Dendritic cell treated with granulocyte-macrophage colony-stimulating factor and Interleukin-4, amounts not matched to agents 40 ng/mL and 50 ng/mL, for 4 days (primary cell): ENCODE results near the gene COG1.

Experiments
- H3K27ac Mint-ChIP-seq: one replicate; pipeline ENCODE4 v1.8.0; 2022; ENCODE audit warnings: mild to moderate bottlenecking, mixed read lengths
- H3K27me3 Mint-ChIP-seq: one replicate; pipeline ENCODE4 v1.8.0; 2022; ENCODE audit warnings: mild to moderate bottlenecking, mixed read lengths
- H3K36me3 Mint-ChIP-seq: one replicate; pipeline ENCODE4 v1.8.0; 2022; ENCODE audit warnings: low read depth, mixed read lengths
- H3K4me1 Mint-ChIP-seq: one replicate; pipeline ENCODE4 v1.8.0; 2022; ENCODE audit warnings: low read depth, mixed read lengths
- H3K4me3 Mint-ChIP-seq: one replicate; pipeline ENCODE4 v1.8.0; 2022; ENCODE audit warnings: mild to moderate bottlenecking, moderate library complexity, mixed read lengths
- H3K9me3 Mint-ChIP-seq: one replicate; pipeline ENCODE4 v1.8.0; 2022; ENCODE audit warnings: mixed read lengths
- intact Hi-C: fragments of 100-400 bp; cut with micrococcal nuclease; formaldehyde crosslinking; loops from one replicate; pipeline ENCODE4 v1.15.0; 2022

Gene COG1

DNA sequence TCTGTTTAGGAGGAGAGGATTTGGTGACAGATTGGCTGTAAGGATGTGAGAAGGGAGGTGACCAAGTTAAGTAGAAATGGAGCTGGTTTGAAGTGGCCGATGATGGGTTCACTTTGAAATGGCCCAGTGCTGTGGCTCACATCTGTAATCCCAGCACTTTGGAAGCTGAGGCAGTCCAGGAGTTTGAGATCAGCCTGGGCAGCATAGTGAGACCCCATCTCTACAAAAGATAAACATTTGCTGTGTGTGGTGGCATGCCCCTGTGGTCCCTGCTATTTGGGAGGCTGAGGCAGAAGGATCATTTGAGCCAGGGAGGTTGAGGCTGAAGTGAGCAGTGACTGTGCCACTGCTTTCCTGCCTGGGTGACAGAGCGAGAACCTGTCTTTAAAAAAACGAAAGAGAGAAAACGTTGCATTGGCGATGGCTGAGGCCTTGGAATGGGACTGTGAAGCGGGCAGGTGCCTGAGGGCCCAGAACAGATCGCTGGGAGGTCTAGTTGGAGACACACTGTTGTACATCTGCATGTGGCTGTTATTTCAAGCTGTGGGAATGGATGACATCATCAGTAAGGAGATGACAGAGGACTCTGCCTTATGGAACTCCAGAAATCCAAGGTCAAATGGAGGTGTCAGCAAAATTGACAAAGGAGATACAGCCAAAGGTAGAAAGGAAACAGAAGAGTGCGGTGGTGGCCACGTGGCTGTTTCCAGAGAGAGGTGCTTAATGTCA lies 5.5 kb downstream of the COG1 start:
- Mint-ChIP-seq H3K4me1 (peaks cover 16% of the 10 kb centered on the region), H3K27me3 (no peaks in the 10 kb centered on the region), H3K9me3 (no peaks in the 10 kb centered on the region), H3K36me3 (peaks cover 78% of the 10 kb centered on the region), H3K4me3 (no peak overlapping the region), H3K27ac (no peak overlapping the region)
- intact Hi-C loops = no loop called here

DNA sequence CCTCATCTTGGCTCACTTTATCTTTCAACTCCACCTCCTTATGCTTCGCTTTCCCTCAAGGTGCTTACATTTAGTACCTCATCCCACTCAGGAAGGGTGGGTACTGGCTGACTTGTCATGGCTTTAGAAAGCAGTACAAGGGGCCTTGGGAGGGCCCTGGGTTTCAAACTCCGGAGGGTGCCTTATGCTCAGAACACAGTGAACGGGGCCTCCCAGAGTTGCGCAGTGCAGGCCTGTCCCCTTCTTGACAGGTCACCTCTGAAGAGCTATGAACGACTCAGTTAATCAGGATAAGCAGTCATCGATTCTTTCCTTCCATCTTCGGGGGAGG lies 6.0 kb downstream of the COG1 start:
- Mint-ChIP-seq H3K9me3 (no peaks in the 10 kb centered on the region), H3K4me3 (no peak overlapping the region), H3K4me1 (peaks cover 10% of the 10 kb centered on the region), H3K27me3 (no peaks in the 10 kb centered on the region), H3K36me3 (peaks cover 79% of the 10 kb centered on the region), H3K27ac (no peak overlapping the region)
- intact Hi-C loops = no loop called here

DNA sequence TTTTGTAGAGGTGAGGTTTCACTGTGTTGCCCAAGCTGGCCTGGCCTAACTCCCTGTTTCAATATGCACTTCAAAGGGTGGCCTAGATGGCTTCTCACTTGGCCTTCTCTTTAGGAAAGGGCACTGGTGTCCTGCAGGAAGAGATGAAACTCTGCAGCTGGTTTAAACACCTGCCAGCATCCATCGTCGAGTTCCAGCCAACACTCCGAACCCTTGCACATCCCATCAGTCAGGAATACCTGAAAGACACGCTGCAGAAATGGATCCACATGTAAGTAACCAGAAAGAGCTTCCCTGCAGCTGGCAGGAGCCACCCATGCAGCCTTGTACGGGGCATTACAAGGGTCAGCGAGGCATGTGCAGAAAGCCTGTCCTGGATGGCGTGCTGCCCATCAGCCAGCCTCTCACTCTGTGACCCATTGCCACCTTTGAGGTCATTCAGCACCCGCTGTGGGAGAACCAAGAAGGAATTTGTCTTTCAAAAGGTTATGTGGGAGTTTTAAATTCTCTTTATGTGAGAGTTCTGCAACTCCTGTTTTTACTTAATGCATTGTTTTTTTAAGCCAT lies 7.0 kb downstream of the COG1 start:
- Mint-ChIP-seq H3K27me3 (no peaks in the 10 kb centered on the region), H3K36me3 (peaks cover 88% of the 10 kb centered on the region), H3K9me3 (no peaks in the 10 kb centered on the region), H3K27ac (no peak overlapping the region), H3K4me1 (peaks cover 4% of the 10 kb centered on the region), H3K4me3 (no peak overlapping the region)
- intact Hi-C loops = no loop called here

GRCh38 chr17:73200476-73200875 lies 7.6 kb downstream of the COG1 start:
- H3K27me3 Mint-ChIP-seq = no peaks in the 10 kb centered on the region
- H3K27ac Mint-ChIP-seq = no peak overlapping the region
- no peaks in the 10 kb centered on the region for H3K9me3 Mint-ChIP-seq
- H3K4me3 Mint-ChIP-seq = no peak overlapping the region
- H3K36me3 Mint-ChIP-seq = peaks cover 94% of the 10 kb centered on the region
- peaks cover 4% of the 10 kb centered on the region for H3K4me1 Mint-ChIP-seq
- intact Hi-C loops = no loop called here

DNA sequence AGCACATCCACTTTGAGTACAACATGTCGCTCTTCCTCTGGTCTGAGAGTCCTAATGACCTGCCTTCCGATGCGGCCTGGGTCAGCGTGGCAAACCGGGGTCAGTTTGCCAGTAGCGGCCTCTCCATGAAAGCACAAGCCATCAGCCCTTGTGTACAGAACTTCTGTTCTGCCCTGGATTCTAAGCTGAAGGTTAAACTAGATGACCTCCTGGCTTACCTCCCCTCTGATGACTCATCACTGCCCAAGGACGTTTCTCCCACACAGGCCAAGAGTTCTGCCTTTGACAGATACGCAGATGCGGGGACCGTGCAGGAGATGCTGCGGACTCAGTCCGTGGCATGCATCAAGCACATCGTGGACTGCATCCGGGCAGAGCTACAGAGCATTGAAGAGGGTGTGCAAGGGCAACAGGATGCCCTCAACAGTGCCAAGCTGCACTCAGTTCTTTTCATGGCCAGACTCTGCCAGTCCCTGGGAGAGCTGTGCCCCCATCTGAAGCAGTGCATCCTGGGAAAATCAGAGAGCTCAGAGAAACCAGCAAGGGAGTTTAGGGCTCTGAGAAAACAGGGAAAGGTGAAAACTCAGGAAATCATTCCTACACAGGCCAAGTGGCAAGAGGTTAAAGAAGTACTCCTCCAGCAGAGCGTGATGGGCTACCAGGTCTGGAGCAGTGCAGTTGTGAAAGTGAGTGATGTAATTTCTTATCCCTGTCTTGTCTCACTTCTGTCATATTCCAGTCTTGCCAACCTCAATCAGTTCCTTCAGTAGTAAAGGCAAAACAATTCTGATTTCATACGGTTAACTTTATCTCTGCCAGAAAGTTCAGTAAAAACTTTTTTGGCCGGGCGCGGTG lies 8.6 kb downstream of the COG1 start:
- intact Hi-C loops = no loop called here
- Mint-ChIP-seq H3K27me3 (no peaks in the 10 kb centered on the region), H3K27ac (no peak overlapping the region), H3K4me3 (no peak overlapping the region), H3K9me3 (no peaks in the 10 kb centered on the region), H3K4me1 (peaks cover 2% of the 10 kb centered on the region), H3K36me3 (peaks cover 100% of the 10 kb centered on the region)

DNA sequence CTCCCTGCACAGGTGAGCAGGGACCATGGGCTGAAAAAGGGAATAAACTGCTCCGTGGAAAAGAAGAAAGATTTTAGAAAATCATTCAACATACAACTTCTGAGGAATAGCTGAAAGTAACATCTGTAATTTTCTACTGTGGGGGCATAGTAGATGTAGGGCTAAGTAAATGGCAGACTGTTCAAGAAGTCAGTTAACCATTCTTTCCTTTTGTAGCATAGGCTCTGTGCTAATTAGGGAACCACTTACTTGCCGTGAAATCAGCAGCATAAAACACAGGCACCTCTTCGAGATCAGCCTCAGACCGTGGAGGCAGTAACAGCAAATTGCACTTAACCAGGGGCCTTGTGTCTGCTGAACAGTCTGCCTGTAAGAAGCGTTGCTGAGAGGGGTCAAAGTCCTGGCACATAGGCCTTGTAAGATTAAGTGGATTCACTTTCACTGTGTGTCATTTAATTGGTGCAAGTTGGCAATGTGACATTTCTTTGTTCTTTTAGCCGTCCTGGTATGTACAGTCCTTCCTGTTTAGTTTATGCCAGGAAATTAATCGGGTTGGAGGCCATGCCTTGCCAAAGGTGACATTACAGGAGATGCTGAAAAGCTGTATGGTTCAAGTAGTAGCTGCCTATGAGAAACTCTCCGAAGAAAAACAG lies 10.4 kb downstream of the COG1 start:
- Mint-ChIP-seq H3K36me3 (peaks cover 100% of the 10 kb centered on the region), H3K27ac (no peak overlapping the region), H3K9me3 (no peaks in the 10 kb centered on the region), H3K27me3 (no peaks in the 10 kb centered on the region), H3K4me3 (no peak overlapping the region), H3K4me1 (no peaks in the 10 kb centered on the region)
- intact Hi-C loops = no loop called here

DNA sequence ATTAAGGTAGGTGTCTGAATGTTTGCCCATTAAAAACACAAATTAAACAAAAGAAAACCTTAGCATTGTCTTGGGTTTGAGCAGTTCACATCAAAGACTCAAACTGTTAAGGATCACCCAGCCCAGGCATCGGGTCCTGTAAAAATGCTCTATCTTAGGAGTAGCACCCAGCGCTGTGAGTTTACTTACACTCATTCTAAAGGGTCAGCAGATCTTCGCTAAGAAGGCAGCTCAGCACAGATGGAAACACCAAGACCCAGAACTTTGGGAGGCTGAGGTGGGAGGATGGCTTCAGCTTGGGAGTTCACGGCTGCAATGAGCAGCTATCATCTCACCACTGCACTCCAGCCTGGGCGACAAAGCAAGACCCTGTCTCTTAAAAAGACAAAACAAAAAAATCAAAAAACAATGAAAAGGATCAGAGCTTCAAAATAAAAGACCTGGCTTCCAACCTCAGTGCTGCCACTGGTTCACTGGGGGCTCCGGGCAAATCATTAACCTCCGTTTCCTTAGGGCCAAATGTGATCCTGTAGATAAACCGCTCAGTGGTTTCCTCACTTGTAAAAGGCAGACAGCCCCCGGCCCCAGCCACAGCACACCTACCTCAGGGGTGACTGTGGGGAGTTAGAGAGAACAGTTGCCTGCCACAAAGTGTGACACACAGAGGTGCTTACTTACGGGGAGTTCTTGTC lies 11.1 kb downstream of the COG1 start:
- H3K27me3 Mint-ChIP-seq = no peaks in the 10 kb centered on the region
- no peak overlapping the region for H3K27ac Mint-ChIP-seq
- no peaks in the 10 kb centered on the region for H3K9me3 Mint-ChIP-seq
- peaks cover 100% of the 10 kb centered on the region for H3K36me3 Mint-ChIP-seq
- no peak overlapping the region for H3K4me3 Mint-ChIP-seq
- H3K4me1 Mint-ChIP-seq = no peaks in the 10 kb centered on the region
- intact Hi-C loops = no loop called here

- H3K36me3 Mint-ChIP-seq = peaks cover 97% of the 10 kb centered on the region
- H3K4me1 Mint-ChIP-seq = no peaks in the 10 kb centered on the region
- H3K27ac Mint-ChIP-seq = no peak overlapping the region
- H3K27me3 Mint-ChIP-seq = no peaks in the 10 kb centered on the region
- H3K9me3 Mint-ChIP-seq = no peaks in the 10 kb centered on the region
- intact Hi-C loops = no loop called here
- H3K4me3 Mint-ChIP-seq = no peak overlapping the region
Observed at GRCh38 chr17:73205459-73205961, 12.7 kb downstream of the COG1 start.

GRCh38 chr17:73208139-73208827 lies 15.4 kb downstream of the COG1 start:
- no peak overlapping the region for H3K4me3 Mint-ChIP-seq
- peaks cover 7% of the 10 kb centered on the region for H3K4me1 Mint-ChIP-seq
- H3K27ac Mint-ChIP-seq = peak overlapping the region; percentile 18
- no peaks in the 10 kb centered on the region for H3K9me3 Mint-ChIP-seq
- H3K27me3 Mint-ChIP-seq = no peaks in the 10 kb centered on the region
- intact Hi-C loops = no loop called here
- H3K36me3 Mint-ChIP-seq = peaks cover 82% of the 10 kb centered on the region

DNA sequence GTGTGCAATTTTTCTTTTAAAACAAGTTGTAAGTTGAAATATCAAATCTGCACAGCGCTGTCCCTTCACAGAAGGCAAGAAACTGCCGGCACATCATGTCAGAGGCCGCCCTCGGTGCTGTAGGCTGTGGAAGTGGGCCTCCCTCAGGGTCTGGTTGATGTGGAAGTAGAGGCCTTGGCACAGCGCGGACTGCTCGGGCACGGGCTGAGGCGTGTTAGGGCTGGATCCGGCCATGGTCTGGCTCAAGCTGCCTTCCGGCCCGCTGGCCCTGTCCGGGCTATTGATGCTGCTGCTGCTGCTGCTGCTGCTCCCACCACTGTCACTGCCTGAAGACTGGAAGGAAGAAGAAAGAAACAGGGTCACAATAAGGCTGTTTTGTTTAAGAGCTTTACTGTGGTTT lies 16.6 kb downstream of the COG1 start:
- H3K4me3 Mint-ChIP-seq = no peak overlapping the region
- H3K4me1 Mint-ChIP-seq = peaks cover 7% of the 10 kb centered on the region
- no peak overlapping the region for H3K27ac Mint-ChIP-seq
- no peaks in the 10 kb centered on the region for H3K27me3 Mint-ChIP-seq
- H3K9me3 Mint-ChIP-seq = no peaks in the 10 kb centered on the region
- intact Hi-C loops = no loop called here
- H3K36me3 Mint-ChIP-seq = peaks cover 79% of the 10 kb centered on the region

- intact Hi-C loops = no loop called here
- no peak overlapping the region for H3K4me3 Mint-ChIP-seq
- no peaks in the 10 kb centered on the region for H3K27me3 Mint-ChIP-seq
- no peak overlapping the region for H3K27ac Mint-ChIP-seq
- H3K4me1 Mint-ChIP-seq = peaks cover 7% of the 10 kb centered on the region
- peaks cover 73% of the 10 kb centered on the region for H3K36me3 Mint-ChIP-seq
- no peaks in the 10 kb centered on the region for H3K9me3 Mint-ChIP-seq
Observed at GRCh38 chr17:73210002-73210678, 17.3 kb downstream of the COG1 start.

- Mint-ChIP-seq H3K36me3 (peaks cover 73% of the 10 kb centered on the region), H3K9me3 (no peaks in the 10 kb centered on the region), H3K4me3 (no peak overlapping the region), H3K27ac (no peak overlapping the region), H3K4me1 (peaks cover 16% of the 10 kb centered on the region), H3K27me3 (no peaks in the 10 kb centered on the region)
- intact Hi-C loops = no loop called here
Observed at GRCh38 chr17:73211745-73212144, 18.9 kb downstream of the COG1 start.

DNA sequence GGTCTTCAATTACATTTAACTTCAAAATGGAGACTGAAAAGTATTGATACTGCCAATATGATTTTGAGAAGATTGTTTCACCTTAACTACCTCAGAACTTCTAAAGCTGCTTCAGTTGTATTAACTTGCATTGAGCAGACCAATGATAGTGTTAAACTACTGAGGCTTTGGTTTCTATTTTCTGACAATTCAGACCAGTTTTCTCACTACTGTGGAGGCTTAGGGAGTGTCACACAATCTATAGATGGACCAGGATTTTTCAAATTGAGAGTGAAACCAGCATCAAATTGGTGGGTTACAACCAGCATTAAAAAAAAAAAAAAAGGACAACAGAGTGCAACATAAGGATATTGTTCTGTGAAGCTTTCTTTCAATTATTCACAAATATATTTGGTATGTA lies 21.2 kb downstream of the COG1 start:
- Mint-ChIP-seq H3K27me3 (no peaks in the 10 kb centered on the region), H3K4me1 (peaks cover 16% of the 10 kb centered on the region), H3K27ac (no peak overlapping the region), H3K9me3 (no peaks in the 10 kb centered on the region), H3K4me3 (no peak overlapping the region), H3K36me3 (peaks cover 69% of the 10 kb centered on the region)
- intact Hi-C loops = no loop called here
